T-cell (primary cell): Measurements from ENCODE around the gene SLC34A3. TPM values are rescaled to one million over a fixed set of nuclear protein-coding genes. Genes with fewer than 3 reads are reported as not detected.

Experiments used
- ATAC-seq, 4 experiments: fragments of 200-7000 bp in 3 of 4; fragments of 150-1000 bp in 1 of 4; cut with Tn5 transposase; replicated peaks in 1 of 4; 1 replicate in 3 of 4; 2 replicates in 1 of 4; pipeline ENCODE4 v1.10.0; 2021; ENCODE audit warnings: moderate library complexity in 3 of 4, mild to moderate bottlenecking in 2 of 4, moderate number of reproducible peaks in 1 of 4
- CTCF ChIA-PET, 2 donors: fragments of 300-600 bp; sonication (Branson Sonifier 250); formaldehyde crosslinking; loops; one replicate each; lab custom pipeline; 2022; ENCODE audit warnings: antibody characterized with exemption in 2 of 2; lab: Charles Lee
- POLR2A ChIA-PET, 2 donors: fragments of 300-600 bp; sonication (Branson Sonifier 250); formaldehyde crosslinking; loops; one replicate each; lab custom pipeline; 2022; ENCODE audit warnings: antibody characterized with exemption in 2 of 2; lab: Charles Lee
- DNase-seq, 35 experiments: peaks; one replicate each; pipeline versions ENCODE4 v3.0.0 to v3.0.0-alpha.2; 2013 to 2023
- H3K27ac ChIP-seq: one replicate; pipeline ENCODE4 v1.5.1; 2013; ENCODE audit warnings: low read length
- H3K27me3 ChIP-seq, 2 experiments: replicated peaks in 1 of 2; 1 replicate in 1 of 2; 2 replicates in 1 of 2; pipeline versions ENCODE4 v1.6.1 to v1.7.0; 2013; ENCODE audit warnings: low read length in 1 of 2, mixed read lengths in 1 of 2; ENCODE audit not compliant: control insufficient read depth in 2 of 2, insufficient read depth in 2 of 2; ENCODE audit errors: extremely low read depth in 1 of 2
- H3K36me3 ChIP-seq, 2 donors: 1 replicate in 1 of 2; 2 replicates in 1 of 2; pipeline versions ENCODE4 v1.6.1 to v1.7.0; 2013; ENCODE audit warnings: low read length in 1 of 2; ENCODE audit not compliant: control insufficient read depth in 2 of 2, insufficient read depth in 1 of 2; ENCODE audit errors: extremely low read depth in 1 of 2
- H3K4me1 ChIP-seq, 2 experiments: 1 replicate in 1 of 2; 2 replicates in 1 of 2; pipeline versions ENCODE4 v1.6.1 to v1.7.0; 2013; ENCODE audit warnings: low read length in 2 of 2, mixed read lengths in 1 of 2; ENCODE audit not compliant: insufficient read depth in 2 of 2, control insufficient read depth in 1 of 2; ENCODE audit errors: extremely low read depth in 1 of 2
- H3K4me3 ChIP-seq, 2 donors: 1 replicate in 1 of 2; 2 replicates in 1 of 2; pipeline versions ENCODE4 v1.5.1 to v1.7.0; 2013; ENCODE audit warnings: mild to moderate bottlenecking in 2 of 2, low read length in 1 of 2, moderate library complexity in 1 of 2; ENCODE audit not compliant: control insufficient read depth in 1 of 2; ENCODE audit errors: extremely low read depth in 1 of 2
- H3K9me3 ChIP-seq: 2 replicates; pipeline ENCODE4 v1.7.0; 2013
- H3K27ac Mint-ChIP-seq, 2 donors: one replicate each; pipeline ENCODE4 v1.8.0; 2020 to 2021; ENCODE audit warnings: mild to moderate bottlenecking in 2 of 2, mixed read lengths in 2 of 2
- H3K27me3 Mint-ChIP-seq, 2 donors: one replicate each; pipeline ENCODE4 v1.8.0; 2021 to 2022; ENCODE audit warnings: mixed read lengths in 2 of 2
- H3K36me3 Mint-ChIP-seq: one replicate; pipeline ENCODE4 v1.8.0; 2021; ENCODE audit warnings: mixed read lengths
- H3K4me1 Mint-ChIP-seq, 3 donors: one replicate each; pipeline ENCODE4 v1.8.0; 2020 to 2022; ENCODE audit warnings: mixed read lengths in 3 of 3, mild to moderate bottlenecking in 1 of 3
- H3K4me3 Mint-ChIP-seq, 3 donors: one replicate each; pipeline ENCODE4 v1.8.0; 2020 to 2022; ENCODE audit warnings: mild to moderate bottlenecking in 3 of 3, mixed read lengths in 3 of 3, moderate library complexity in 3 of 3
- H3K9me3 Mint-ChIP-seq, 3 donors: one replicate each; pipeline ENCODE4 v1.8.0; 2020 to 2022; ENCODE audit warnings: mixed read lengths in 3 of 3
- WGBS: methylation state at CpG from one replicate; pipeline ENCODE4 v1.1.5; 2013; ENCODE audit warnings: missing lambda C conversion rate; ENCODE audit not compliant: insufficient coverage; 5-methylcytosine and 5-hydroxymethylcytosine counted together
- total RNA-seq, 35 experiments: library from RNA in 6 of 35; stranded (reverse) in 6 of 35; fragments of 120-200 nt in 1 of 35; gene quantifications; one replicate each; pipeline versions ENCODE4 v1.2.1 to v1.2.4 and lab custom pipeline; 2013 to 2026

The SLC34A3 gene
- total RNA-seq, 5 donors from 2014 or later (not counting 1 experiment from before 2014, with no cell fraction given), result not detected

GRCh38 chr9:137220317-137221094 is 10.2 kb upstream of the SLC34A3 start:
- H3K4me3 Mint-ChIP-seq, result peak overlapping the region in 2 of 3 donors; percentile 55
- Histone ChIP-seq H3K9me3 (no peaks in the 10 kb centered on the region), H3K27ac (no peak overlapping the region), H3K4me1 (peaks cover 2 to 29% of the 10 kb centered on the region in 2 experiments), H3K27me3 (peaks cover 0 to 11% of the 10 kb centered on the region in 2 experiments), H3K36me3 (no peaks in the 10 kb centered on the region), H3K4me3 (no peak overlapping the region)
- H3K9me3 Mint-ChIP-seq, result no peaks in the 10 kb centered on the region
- ChIA-PET CTCF (no interaction called here), POLR2A (no interaction called here)
- 85% methylated on average over 40 of the region's 52 CpGs for WGBS
- DNase-seq, result no peak
- H3K27ac Mint-ChIP-seq, result no peak overlapping the region
- H3K27me3 Mint-ChIP-seq, result no peaks in the 10 kb centered on the region
- peaks cover 0 to 5% (median 4%) of the 10 kb centered on the region in 3 donors for H3K4me1 Mint-ChIP-seq
- no peaks in the 10 kb centered on the region for H3K36me3 Mint-ChIP-seq
- no peak for ATAC-seq

- POLR2A ChIA-PET, result no interaction called here
- peaks cover 2 to 30% of the 10 kb centered on the region in 2 experiments for H3K4me1 ChIP-seq
- peaks cover 0 to 11% of the 10 kb centered on the region in 2 experiments for H3K27me3 ChIP-seq
- no peaks in the 10 kb centered on the region for H3K9me3 Mint-ChIP-seq
- H3K27me3 Mint-ChIP-seq, result no peaks in the 10 kb centered on the region
- no peaks in the 10 kb centered on the region for H3K36me3 ChIP-seq
- 100% methylated on average over 1 of the region's 14 CpGs for WGBS
- peaks cover 0 to 5% (median 4%) of the 10 kb centered on the region in 3 donors for H3K4me1 Mint-ChIP-seq
- no peaks in the 10 kb centered on the region for H3K9me3 ChIP-seq
- no peaks in the 10 kb centered on the region for H3K36me3 Mint-ChIP-seq
- H3K27ac Mint-ChIP-seq, result no peak overlapping the region
- CTCF ChIA-PET, result no interaction called here
- peak overlapping the region in 1 of 3 donors; percentile 55 for H3K4me3 Mint-ChIP-seq
- no peak overlapping the region for H3K27ac ChIP-seq
- DNase-seq (no peak), ATAC-seq (no peak)
- no peak overlapping the region for H3K4me3 ChIP-seq
Observed at GRCh38 chr9:137221095-137221505, 9.6 kb upstream of the SLC34A3 start.

- H3K4me3 Mint-ChIP-seq, result no peak overlapping the region
- ChIA-PET CTCF (interaction anchor here in 1 of 2 donors (1.0 kb wide), 1 partner anchor 193 kb away, joined by 3 read pairs; no protein-coding TSS in a partner anchor), POLR2A (interaction anchor here in 1 of 2 donors (1.0 kb wide), 1 partner anchor 15 kb away, joined by 3 read pairs; no protein-coding TSS in a partner anchor)
- H3K36me3 Mint-ChIP-seq, result no peaks in the 10 kb centered on the region
- DNase-seq, result peak in 1 of 35 experiments; percentile 36
- no peak overlapping the region for H3K27ac Mint-ChIP-seq
- H3K4me1 ChIP-seq, result peaks cover 2 to 30% of the 10 kb centered on the region in 2 experiments
- no peak overlapping the region for H3K4me3 ChIP-seq
- H3K9me3 ChIP-seq, result no peaks in the 10 kb centered on the region
- WGBS, result 16% methylated on average over 60 of the region's 61 CpGs
- H3K4me1 Mint-ChIP-seq, result peaks cover 0 to 5% (median 4%) of the 10 kb centered on the region in 3 donors
- H3K27me3 ChIP-seq, result peaks cover 0 to 14% of the 10 kb centered on the region in 2 experiments
- no peak overlapping the region for H3K27ac ChIP-seq
- no peaks in the 10 kb centered on the region for H3K9me3 Mint-ChIP-seq
- no peaks in the 10 kb centered on the region for H3K27me3 Mint-ChIP-seq
- H3K36me3 ChIP-seq, result no peaks in the 10 kb centered on the region
- no peak for ATAC-seq
Observed at GRCh38 chr9:137221506-137222111, 9.1 kb upstream of the SLC34A3 start.

GRCh38 chr9:137222190-137223077 is 8.3 kb upstream of the SLC34A3 start, which contains the start of gene RNF208:
Gene RNF208 (minus strand): TSS chr9:137222240. CDS start chr9:137221212, 1,028 bp downstream.
- no peaks in the 10 kb centered on the region for H3K9me3 Mint-ChIP-seq
- no peaks in the 10 kb centered on the region for H3K36me3 ChIP-seq
- DNase-seq (peak in 3 of 35 experiments; percentile 11 to 32 (median 30)), ATAC-seq (no peak)
- ChIA-PET POLR2A (interaction anchor here (1.0 to 2.4 kb wide), 3 partner anchors 16 to 21 kb away, joined by 3 to 16 read pairs (median 6); partner anchors contain the start of gene TUBB4B (in 1 of the 2)), CTCF (interaction anchor here in 1 of 2 donors (1.0 to 2.0 kb wide), 3 partner anchors 14 to 194 kb away, joined by 3 to 9 read pairs (median 7); no protein-coding TSS in a partner anchor)
- WGBS, result 8% methylated on average over 84 of the region's 88 CpGs
- H3K27ac Mint-ChIP-seq, result peak within 1 kb of the TSS in 1 of 2 donors; percentile 80
- peaks cover 0 to 22% of the 10 kb centered on the region in 2 experiments for H3K27me3 ChIP-seq
- H3K9me3 ChIP-seq, result no peaks in the 10 kb centered on the region
- H3K4me1 Mint-ChIP-seq, result peaks cover 1 to 5% (median 5%) of the 10 kb centered on the region in 3 donors
- H3K4me3 Mint-ChIP-seq, result peak within 1 kb of the TSS; percentile 71 to 80 (median 79)
- H3K27ac ChIP-seq, result peak within 1 kb of the TSS; percentile 66
- H3K36me3 Mint-ChIP-seq, result no peaks in the 10 kb centered on the region
- peaks cover 0 to under 1% of the 10 kb centered on the region in 2 donors for H3K27me3 Mint-ChIP-seq
- peak within 1 kb of the TSS; percentile 76 to 79 for H3K4me3 ChIP-seq
- H3K4me1 ChIP-seq, result peaks cover 2 to 34% of the 10 kb centered on the region in 2 experiments

GRCh38 chr9:137223078-137223970 is 7.4 kb upstream of the SLC34A3 start:
- Histone ChIP-seq H3K27ac (peak overlapping the region; percentile 83), H3K9me3 (no peaks in the 10 kb centered on the region), H3K27me3 (peaks cover 0 to 27% of the 10 kb centered on the region in 2 experiments), H3K4me3 (peak overlapping the region; percentile 76 to 79), H3K36me3 (no peaks in the 10 kb centered on the region), H3K4me1 (peaks cover 2 to 37% of the 10 kb centered on the region in 2 experiments)
- peaks cover 6 to 8% (median 7%) of the 10 kb centered on the region in 3 donors for H3K4me1 Mint-ChIP-seq
- peaks cover 3 to 4% of the 10 kb centered on the region in 2 donors for H3K27me3 Mint-ChIP-seq
- H3K36me3 Mint-ChIP-seq, result no peaks in the 10 kb centered on the region
- WGBS, result 1% methylated on average over 57 of the region's 63 CpGs
- ATAC-seq (peak; percentile 91 to 94 (median 92)), DNase-seq (peak; percentile 94 to 99 (median 98))
- H3K4me3 Mint-ChIP-seq, result peak overlapping the region; percentile 71 to 80 (median 79)
- CTCF ChIA-PET, result interaction anchor here in 1 of 2 donors (0.6 to 2.0 kb wide), 9 partner anchors 13 to 497 kb away, joined by 3 to 9 read pairs (median 5); no protein-coding TSS in a partner anchor
- H3K9me3 Mint-ChIP-seq, result no peaks in the 10 kb centered on the region
- POLR2A ChIA-PET, result interaction anchor here (0.6 to 2.4 kb wide), 7 partner anchors 9 to 431 kb away, joined by 3 to 16 read pairs (median 6); partner anchors contain the start of gene TUBB4B (in 1 of the 2)
- peak overlapping the region; percentile 67 to 80 for H3K27ac Mint-ChIP-seq
